HepG2 (cell line): ENCODE results near the gene KIF3C. TPM values are rescaled to one million over a fixed set of nuclear protein-coding genes. Genes with fewer than 3 reads are reported as not detected.

Experiments used
- CCDC6 ChIP-seq: sonication (generic); formaldehyde crosslinking; IDR thresholded peaks from 2 replicates; pipeline ENCODE4 v1.8.1; 2022; ENCODE audit warnings: mild to moderate bottlenecking, missing genetic modification reagents, moderate library complexity
- GABPB1 ChIP-seq: IDR thresholded peaks from 2 replicates; pipeline ENCODE4 v1.6.1; 2016; ENCODE audit warnings: mild to moderate bottlenecking, missing genetic modification reagents, moderate library complexity, missing compliant biosample characterization
- HBP1 ChIP-seq: IDR thresholded peaks from 2 replicates; pipeline ENCODE4 v1.6.1; 2016; ENCODE audit warnings: low read depth, control low read depth
- ISL2 ChIP-seq: sonication (generic); formaldehyde crosslinking; IDR thresholded peaks from 2 replicates; pipeline ENCODE4 v1.5.0; 2020; ENCODE audit warnings: missing genetic modification reagents
- KAT2B ChIP-seq: fragments of 150-350 bp; IDR thresholded peaks from 2 replicates; pipeline ENCODE4 v1.6.1; 2014; ENCODE audit warnings: low read depth, low read length, borderline replicate concordance
- KDM6A ChIP-seq: IDR thresholded peaks from 2 replicates; pipeline ENCODE4 v1.6.1; 2016; ENCODE audit warnings: low read depth
- PBX2 ChIP-seq: IDR thresholded peaks from 2 replicates; pipeline ENCODE4 v1.6.1; 2016; ENCODE audit warnings: control low read depth
- PPARG ChIP-seq: conservative IDR thresholded peaks from 2 replicates; pipeline ENCODE4 v1.6.1; 2016; ENCODE audit warnings: missing biosample characterization, missing genetic modification reagents
- SALL1 ChIP-seq: sonication (generic); formaldehyde crosslinking; IDR thresholded peaks from 2 replicates; pipeline ENCODE4 v1.8.0; 2022; ENCODE audit warnings: mild to moderate bottlenecking, missing genetic modification reagents
- SCMH1 ChIP-seq: sonication (generic); formaldehyde crosslinking; IDR thresholded peaks from 2 replicates; pipeline ENCODE4 v1.9.0; 2021; ENCODE audit warnings: missing genetic modification reagents, mild to moderate bottlenecking, borderline replicate concordance
- SMARCE1 ChIP-seq: fragments of 450-650 bp; IDR thresholded peaks from 2 replicates; pipeline ENCODE4 v1.6.1; 2017; ENCODE audit warnings: borderline replicate concordance
- SOX5 ChIP-seq: IDR thresholded peaks from 2 replicates; pipeline ENCODE4 v1.6.1; 2016; ENCODE audit warnings: borderline replicate concordance
- SOX6 ChIP-seq, 2 experiments: fragments of 450-650 bp in 1 of 2; sonication (generic) in 1 of 2; formaldehyde crosslinking in 1 of 2; IDR thresholded peaks; 2 replicates each; pipeline versions ENCODE4 v1.4.0 to v1.6.1; 2017 to 2020; ENCODE audit warnings: antibody characterized with exemption in 1 of 2, mild to moderate bottlenecking in 1 of 2, missing genetic modification reagents in 1 of 2
- STAT5B ChIP-seq: sonication (generic); formaldehyde crosslinking; IDR thresholded peaks from 2 replicates; pipeline ENCODE4 v1.4.0; 2020; ENCODE audit warnings: missing genetic modification reagents
- TFE3 ChIP-seq: IDR thresholded peaks from 2 replicates; pipeline ENCODE4 v1.6.1; 2016
- ZBTB7B ChIP-seq: sonication (generic); formaldehyde crosslinking; IDR thresholded peaks from 2 replicates; pipeline ENCODE4 v1.4.0; 2020; ENCODE audit warnings: missing genetic modification reagents
- ZMYM3 ChIP-seq: sonication (generic); formaldehyde crosslinking; IDR thresholded peaks from 2 replicates; pipeline ENCODE4 v1.5.1; 2020; ENCODE audit warnings: mild to moderate bottlenecking, missing genetic modification reagents
- ZNF10 ChIP-seq: sonication (generic); formaldehyde crosslinking; IDR thresholded peaks from 2 replicates; pipeline ENCODE4 v1.4.0; 2020; ENCODE audit warnings: mild to moderate bottlenecking, low read depth, missing genetic modification reagents, borderline replicate concordance
- ZNF121 ChIP-seq: sonication (generic); formaldehyde crosslinking; IDR thresholded peaks from 2 replicates; pipeline ENCODE4 v1.5.0; 2020; ENCODE audit warnings: mild to moderate bottlenecking, missing genetic modification reagents
- ZNF33A ChIP-seq: sonication (generic); formaldehyde crosslinking; IDR thresholded peaks from 2 replicates; pipeline ENCODE4 v1.5.1; 2020; ENCODE audit warnings: missing genetic modification reagents, mild to moderate bottlenecking, moderate library complexity, borderline replicate concordance
- ZNF33B ChIP-seq: sonication (generic); formaldehyde crosslinking; IDR thresholded peaks from 2 replicates; pipeline ENCODE4 v1.5.1; 2020; ENCODE audit warnings: mild to moderate bottlenecking, missing genetic modification reagents
- ZNF616 ChIP-seq: sonication (generic); formaldehyde crosslinking; IDR thresholded peaks from 2 replicates; pipeline ENCODE4 v1.5.0; 2020; ENCODE audit warnings: low read depth, mild to moderate bottlenecking, missing genetic modification reagents
- ZNF766 ChIP-seq: sonication (generic); formaldehyde crosslinking; IDR thresholded peaks from 2 replicates; pipeline ENCODE4 v1.5.0; 2020; ENCODE audit warnings: missing genetic modification reagents, borderline replicate concordance
- ZNF816 ChIP-seq: sonication (generic); formaldehyde crosslinking; IDR thresholded peaks from 2 replicates; pipeline ENCODE4 v1.8.0; 2022; ENCODE audit warnings: missing genetic modification reagents, mild to moderate bottlenecking, borderline replicate concordance
- ZSCAN9 ChIP-seq: IDR thresholded peaks from 2 replicates; pipeline ENCODE4 v1.6.1; 2016; ENCODE audit warnings: borderline replicate concordance
- polyA plus RNA-seq, 8 experiments: library from polyadenylated mRNA; depleted of rRNA in 3 of 8; stranded (reverse) in 7 of 8; unstranded in 1 of 8; fragments of >200 nt; fragmentation: Illumina TruSeq in 4 of 8; extraction: Trizol in 4 of 8; gene quantifications; 2 replicates each; pipeline versions ENCODE4 v1.2.1 to v1.2.3, GENCODE V29; 2011 to 2016; ENCODE audit warnings: low read depth in 4 of 8, missing spikeins in 1 of 8, mixed read lengths in 1 of 8; ENCODE audit not compliant: insufficient read depth in 1 of 8
- total RNA-seq, 5 experiments: library from RNA; depleted of rRNA; stranded (reverse); fragments of >200 nt; fragmentation: Illumina TruSeq; extraction: Trizol; gene quantifications; 2 replicates each; pipeline ENCODE4 v1.2.3, GENCODE V29; 2016; ENCODE audit warnings: low read depth in 1 of 5
- TF ChIP-seq, protein P1 (sequence below): sonication (generic); formaldehyde crosslinking; conservative IDR thresholded peaks from 2 replicates; pipeline ENCODE4 v1.4.0; 2020; ENCODE audit warnings: missing genetic modification reagents

Gene KIF3C
- total and polyA plus RNA-seq, 2 of the 13 experiments (the other 11 are each of a cell fraction or from before 2014, with no cell fraction given) = 3.6 to 4.9 TPM

- TF ChIP-seq SALL1 (CRISPR knock-in tag) = peak; percentile 91
- no peak for TF ChIP-seq SCMH1 (CRISPR knock-in tag)
- peak; percentile 74 for TF ChIP-seq SOX5 (CRISPR knock-in tag)
- peak; percentile 38; the same call in 1 of the 2 replicates for TF ChIP-seq PPARG (CRISPR knock-in tag)
- TF ChIP-seq CCDC6 (CRISPR knock-in tag) = peak; percentile 63; the same call in 1 of the 2 replicates
- no peak for TF ChIP-seq ZNF33A
- no peak for TF ChIP-seq KAT2B
- TF ChIP-seq ZBTB7B = peak; percentile 59
- peak; percentile 52; the same call in 1 of the 2 replicates for TF ChIP-seq ZNF816 (CRISPR knock-in tag)
- TF ChIP-seq KDM6A (CRISPR knock-in tag) = no peak
- peak; percentile 75; the same call in 1 of the 2 replicates for TF ChIP-seq ZNF616
- TF ChIP-seq ZMYM3 (CRISPR knock-in tag) = peak; percentile 90
- no peak for TF ChIP-seq SOX6 (IDR thresholded peaks at IDR 0.05)
- peak; percentile 39; the same call in 1 of the 2 replicates for TF ChIP-seq SOX6 (CRISPR knock-in tag; IDR thresholded peaks at IDR 0.05)
- TF ChIP-seq STAT5B (CRISPR knock-in tag) = no peak
- TF ChIP-seq, protein P1, sequence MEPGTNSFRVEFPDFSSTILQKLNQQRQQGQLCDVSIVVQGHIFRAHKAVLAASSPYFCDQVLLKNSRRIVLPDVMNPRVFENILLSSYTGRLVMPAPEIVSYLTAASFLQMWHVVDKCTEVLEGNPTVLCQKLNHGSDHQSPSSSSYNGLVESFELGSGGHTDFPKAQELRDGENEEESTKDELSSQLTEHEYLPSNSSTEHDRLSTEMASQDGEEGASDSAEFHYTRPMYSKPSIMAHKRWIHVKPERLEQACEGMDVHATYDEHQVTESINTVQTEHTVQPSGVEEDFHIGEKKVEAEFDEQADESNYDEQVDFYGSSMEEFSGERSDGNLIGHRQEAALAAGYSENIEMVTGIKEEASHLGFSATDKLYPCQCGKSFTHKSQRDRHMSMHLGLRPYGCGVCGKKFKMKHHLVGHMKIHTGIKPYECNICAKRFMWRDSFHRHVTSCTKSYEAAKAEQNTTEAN (CRISPR knock-in tag) = peak; percentile 46
- no peak for TF ChIP-seq SMARCE1
- TF ChIP-seq ZNF10 (CRISPR knock-in tag) = no peak
- TF ChIP-seq GABPB1 (CRISPR knock-in tag) = no peak; the same call in 1 of the 2 replicates
- 0 out of 2 replicates have a peak, but pooled peaks have one; percentile 36 for TF ChIP-seq ZNF766 (CRISPR knock-in tag)
- no peak for TF ChIP-seq ISL2
- TF ChIP-seq ZNF121 (CRISPR knock-in tag) = 0 out of 2 replicates have a peak, but pooled peaks have one; percentile 26
- TF ChIP-seq HBP1 = 0 out of 2 replicates have a peak, but pooled peaks have one; percentile 12
- no peak for TF ChIP-seq ZNF33B (CRISPR knock-in tag)
- peak; percentile 90 for TF ChIP-seq TFE3 (CRISPR knock-in tag)
- peak; percentile 83; the same call in 1 of the 2 replicates for TF ChIP-seq ZSCAN9 (CRISPR knock-in tag)
- no peak for TF ChIP-seq PBX2 (CRISPR knock-in tag)
These were observed 88.0 kb downstream of the KIF3C start (continued) for GRCh38 chr2:25894135-25894830.
